Neural cell (in vitro differentiated cells): ENCODE measurements around the gene TRPM1. TPM values are rescaled to one million over a fixed set of nuclear protein-coding genes. Genes with fewer than 3 reads are reported as not detected.

Experiments used
- H2AFZ ChIP-seq: fragments of 200-600, 300-800 bp; sonication (generic), shearing (Covaris generic); 2 replicates; pipeline ENCODE4 v1.6.0; 2014; ENCODE audit warnings: low read depth, mild to moderate bottlenecking, antibody characterized with exemption, low read length, moderate library complexity
- H3F3A ChIP-seq: fragments of 200-600 bp; shearing (Covaris generic); 2 replicates; pipeline ENCODE4 v1.6.1; 2016; ENCODE audit warnings: mild to moderate bottlenecking, moderate library complexity, mixed read lengths, antibody characterized with exemption, low read length; ENCODE audit not compliant: insufficient read depth, poor library complexity, severe bottlenecking
- H3K27ac ChIP-seq: fragments of 200-600, 300-800 bp; sonication (generic), shearing (Covaris generic); 2 replicates; pipeline ENCODE4 v1.5.1; 2014; ENCODE audit warnings: mild to moderate bottlenecking, low read length, moderate library complexity
- H3K27me3 ChIP-seq: fragments of 300-800, 200-600 bp; sonication (generic), shearing (Covaris generic); 2 replicates; pipeline ENCODE4 v1.6.0; 2014; ENCODE audit warnings: mild to moderate bottlenecking, low read depth, low read length, moderate library complexity; ENCODE audit not compliant: insufficient read depth
- H3K36me3 ChIP-seq: fragments of 300-800, 200-600 bp; sonication (generic), shearing (Covaris generic); 2 replicates; pipeline ENCODE4 v1.5.1; 2014; ENCODE audit warnings: mild to moderate bottlenecking, antibody characterized with exemption, low read length, moderate library complexity; ENCODE audit not compliant: insufficient read depth
- H3K4me2 ChIP-seq: fragments of 300-800, 200-600 bp; sonication (generic), shearing (Covaris generic); 2 replicates; pipeline ENCODE4 v1.6.0; 2014; ENCODE audit warnings: mild to moderate bottlenecking, low read length
- H3K4me3 ChIP-seq: fragments of 300-800, 200-600 bp; sonication (generic), shearing (Covaris generic); 2 replicates; pipeline ENCODE4 v1.5.1; 2014; ENCODE audit warnings: mild to moderate bottlenecking, low read length, moderate library complexity
- H3K79me2 ChIP-seq: fragments of 200-600 bp; shearing (Covaris generic); replicated peaks from 2 replicates; pipeline ENCODE4 v1.6.0; 2014; ENCODE audit warnings: mild to moderate bottlenecking, low read length, moderate library complexity; ENCODE audit not compliant: insufficient read depth
- H3K9ac ChIP-seq: fragments of 300-800, 200-600 bp; sonication (generic), shearing (Covaris generic); 2 replicates; pipeline ENCODE4 v1.6.1; 2016; ENCODE audit warnings: mild to moderate bottlenecking, low read length, mixed read lengths
- H3K9me2 ChIP-seq: fragments of 200-600 bp; shearing (Covaris generic); 2 replicates; pipeline ENCODE4 v1.6.1; 2016; ENCODE audit warnings: mild to moderate bottlenecking, low read length, mixed read lengths; ENCODE audit not compliant: insufficient read depth
- H3K9me3 ChIP-seq: fragments of 200-600, 300-800 bp; sonication (generic), shearing (Covaris generic); 2 replicates; pipeline ENCODE4 v1.6.1; 2016; ENCODE audit warnings: mild to moderate bottlenecking, mixed run types, low read length, moderate library complexity, mixed read lengths
- H4K20me1 ChIP-seq: fragments of 200-600 bp; shearing (Covaris generic); 2 replicates; pipeline ENCODE4 v1.6.1; 2016; ENCODE audit warnings: mild to moderate bottlenecking, mixed run types; ENCODE audit not compliant: insufficient read depth
- CTCF ChIP-seq: fragments of 450-650 bp; IDR thresholded peaks from 2 replicates; pipeline ENCODE4 v1.5.1; 2014; ENCODE audit warnings: antibody characterized with exemption, mild to moderate bottlenecking, moderate library complexity; ENCODE audit not compliant: poor library complexity, severe bottlenecking
- EP300 ChIP-seq: fragments of 450-650 bp; conservative IDR thresholded peaks from 2 replicates; pipeline ENCODE4 v1.6.1; 2014; ENCODE audit warnings: antibody characterized with exemption, mild to moderate bottlenecking, moderate library complexity; ENCODE audit not compliant: poor library complexity, severe bottlenecking
- EZH2 ChIP-seq: fragments of 200-600, 300-800 bp; shearing (Covaris generic), sonication (generic); IDR thresholded peaks from 2 replicates; pipeline ENCODE4 v1.6.1; 2014; ENCODE audit warnings: antibody characterized with exemption, low read length, borderline replicate concordance, mild to moderate bottlenecking; ENCODE audit not compliant: insufficient read depth, poor library complexity, severe bottlenecking
- MXI1 ChIP-seq: fragments of 450-650 bp; conservative IDR thresholded peaks from 2 replicates; pipeline ENCODE4 v1.6.1; 2014; ENCODE audit warnings: antibody characterized with exemption, mild to moderate bottlenecking; ENCODE audit not compliant: poor library complexity, severe bottlenecking
- POLR2AphosphoS5 ChIP-seq: IDR thresholded peaks from 2 replicates; pipeline ENCODE4 v1.6.1; 2012
- RAD21 ChIP-seq: fragments of 450-650 bp; conservative IDR thresholded peaks from 2 replicates; pipeline ENCODE4 v1.6.1; 2014; ENCODE audit warnings: antibody characterized with exemption, mild to moderate bottlenecking, moderate library complexity
- SMC3 ChIP-seq: fragments of 450-650 bp; conservative IDR thresholded peaks from 2 replicates; pipeline ENCODE4 v1.6.1; 2014; ENCODE audit warnings: antibody characterized with exemption, mild to moderate bottlenecking, moderate library complexity; ENCODE audit not compliant: poor library complexity
- TAF1 ChIP-seq: IDR thresholded peaks from 2 replicates; pipeline ENCODE4 v1.6.1; 2012; ENCODE audit warnings: low read depth
- polyA plus RNA-seq: library from polyadenylated mRNA; depleted of rRNA; stranded (reverse); fragments of >200 nt; gene quantifications from 2 replicates; pipeline ENCODE4 v1.2.3, GENCODE V29; 2014
- TF ChIP-seq, protein P1 (sequence below): IDR thresholded peaks from 2 replicates; pipeline ENCODE4 v1.6.1; 2012; ENCODE audit warnings: borderline replicate concordance

The TRPM1 gene
- polyA plus RNA-seq, 1 donor from 2014 or later = not detected

DNA sequence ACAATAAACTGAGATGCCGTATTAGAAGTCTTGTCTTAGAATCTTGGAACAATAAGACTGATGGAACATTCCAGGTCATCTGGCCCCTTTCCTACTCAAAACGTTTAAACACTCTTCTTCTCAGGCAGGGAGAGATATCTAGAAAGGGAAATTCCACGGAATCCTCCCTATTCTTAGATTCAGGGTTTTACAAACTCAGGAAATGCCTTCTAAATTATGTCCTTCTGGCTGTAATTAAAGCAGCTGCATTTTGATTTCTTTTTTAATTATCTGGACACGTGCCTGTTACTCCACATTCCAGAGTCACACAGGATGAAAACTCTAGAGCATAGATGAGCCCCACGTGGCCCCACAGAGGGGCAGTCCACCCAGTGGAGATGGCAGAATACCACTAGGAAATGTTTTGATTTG is 68.6 kb downstream of the TRPM1 start:
- H2AFZ ChIP-seq = no peak overlapping the region
- H3K36me3 ChIP-seq = no peaks in the 10 kb centered on the region
- H3K9me2 ChIP-seq = no peaks in the 10 kb centered on the region
- no peaks in the 10 kb centered on the region for H4K20me1 ChIP-seq
- no peaks in the 10 kb centered on the region for H3K9me3 ChIP-seq
- no peak overlapping the region for H3K27ac ChIP-seq
- no peaks in the 10 kb centered on the region for H3K27me3 ChIP-seq
- no peaks in the 10 kb centered on the region for H3F3A ChIP-seq
- H3K4me2 ChIP-seq = no peak overlapping the region
- H3K79me2 ChIP-seq = no peaks in the 10 kb centered on the region
- no peak overlapping the region for H3K9ac ChIP-seq
- TF ChIP-seq MXI1 = no peak
- TF ChIP-seq, protein P1, sequence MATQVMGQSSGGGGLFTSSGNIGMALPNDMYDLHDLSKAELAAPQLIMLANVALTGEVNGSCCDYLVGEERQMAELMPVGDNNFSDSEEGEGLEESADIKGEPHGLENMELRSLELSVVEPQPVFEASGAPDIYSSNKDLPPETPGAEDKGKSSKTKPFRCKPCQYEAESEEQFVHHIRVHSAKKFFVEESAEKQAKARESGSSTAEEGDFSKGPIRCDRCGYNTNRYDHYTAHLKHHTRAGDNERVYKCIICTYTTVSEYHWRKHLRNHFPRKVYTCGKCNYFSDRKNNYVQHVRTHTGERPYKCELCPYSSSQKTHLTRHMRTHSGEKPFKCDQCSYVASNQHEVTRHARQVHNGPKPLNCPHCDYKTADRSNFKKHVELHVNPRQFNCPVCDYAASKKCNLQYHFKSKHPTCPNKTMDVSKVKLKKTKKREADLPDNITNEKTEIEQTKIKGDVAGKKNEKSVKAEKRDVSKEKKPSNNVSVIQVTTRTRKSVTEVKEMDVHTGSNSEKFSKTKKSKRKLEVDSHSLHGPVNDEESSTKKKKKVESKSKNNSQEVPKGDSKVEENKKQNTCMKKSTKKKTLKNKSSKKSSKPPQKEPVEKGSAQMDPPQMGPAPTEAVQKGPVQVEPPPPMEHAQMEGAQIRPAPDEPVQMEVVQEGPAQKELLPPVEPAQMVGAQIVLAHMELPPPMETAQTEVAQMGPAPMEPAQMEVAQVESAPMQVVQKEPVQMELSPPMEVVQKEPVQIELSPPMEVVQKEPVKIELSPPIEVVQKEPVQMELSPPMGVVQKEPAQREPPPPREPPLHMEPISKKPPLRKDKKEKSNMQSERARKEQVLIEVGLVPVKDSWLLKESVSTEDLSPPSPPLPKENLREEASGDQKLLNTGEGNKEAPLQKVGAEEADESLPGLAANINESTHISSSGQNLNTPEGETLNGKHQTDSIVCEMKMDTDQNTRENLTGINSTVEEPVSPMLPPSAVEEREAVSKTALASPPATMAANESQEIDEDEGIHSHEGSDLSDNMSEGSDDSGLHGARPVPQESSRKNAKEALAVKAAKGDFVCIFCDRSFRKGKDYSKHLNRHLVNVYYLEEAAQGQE = no peak
- no peak for TF ChIP-seq EP300
- TF ChIP-seq CTCF = no peak
- no peak for TF ChIP-seq EZH2
- TF ChIP-seq RAD21 = no peak
- no peak for TF ChIP-seq TAF1
- TF ChIP-seq POLR2AphosphoS5 = no peak
- TF ChIP-seq SMC3 = no peak
- H3K4me3 ChIP-seq = no peak overlapping the region

- Histone ChIP-seq H3K4me3 (no peak overlapping the region), H3F3A (no peaks in the 10 kb centered on the region), H3K9me3 (no peaks in the 10 kb centered on the region), H3K79me2 (no peaks in the 10 kb centered on the region), H2AFZ (no peak overlapping the region), H3K4me2 (no peak overlapping the region), H3K9ac (no peak overlapping the region), H4K20me1 (no peaks in the 10 kb centered on the region), H3K36me3 (no peaks in the 10 kb centered on the region), H3K27ac (no peak overlapping the region), H3K27me3 (no peaks in the 10 kb centered on the region), H3K9me2 (no peaks in the 10 kb centered on the region)
- TF ChIP-seq POLR2AphosphoS5 (no peak), EZH2 (no peak), TAF1 (no peak), SMC3 (no peak), MXI1 (no peak), EP300 (no peak), RAD21 (no peak), CTCF (no peak)
- TF ChIP-seq, protein P1 = no peak
These were observed 70.0 kb downstream of the TRPM1 start for GRCh38 chr15:31031471-31032067.
